T-helper 1 cell (primary cell): ENCODE results near the gene ASXL1.
"Not testable (repeated sequence)": the region's sequence is repeated elsewhere in the genome, so short reads cannot be mapped to it uniquely, and the experiment has no call there.

ENCODE experiments used
- DNase-seq, 5 donors: peaks; one replicate each; pipeline ENCODE4 v3.0.0-alpha.2; 2012 to 2020

ASXL1 gene

GRCh38 chr20:32455171-32455900 is 97.2 kb downstream of the ASXL1 start:
- no peak for DNase-seq

- no peak for DNase-seq
These were observed 98.0 kb downstream of the ASXL1 start for GRCh38 chr20:32455901-32456701.

GRCh38 chr20:32456869-32457478 is 98.8 kb downstream of the ASXL1 start:
- no peak for DNase-seq

DNA sequence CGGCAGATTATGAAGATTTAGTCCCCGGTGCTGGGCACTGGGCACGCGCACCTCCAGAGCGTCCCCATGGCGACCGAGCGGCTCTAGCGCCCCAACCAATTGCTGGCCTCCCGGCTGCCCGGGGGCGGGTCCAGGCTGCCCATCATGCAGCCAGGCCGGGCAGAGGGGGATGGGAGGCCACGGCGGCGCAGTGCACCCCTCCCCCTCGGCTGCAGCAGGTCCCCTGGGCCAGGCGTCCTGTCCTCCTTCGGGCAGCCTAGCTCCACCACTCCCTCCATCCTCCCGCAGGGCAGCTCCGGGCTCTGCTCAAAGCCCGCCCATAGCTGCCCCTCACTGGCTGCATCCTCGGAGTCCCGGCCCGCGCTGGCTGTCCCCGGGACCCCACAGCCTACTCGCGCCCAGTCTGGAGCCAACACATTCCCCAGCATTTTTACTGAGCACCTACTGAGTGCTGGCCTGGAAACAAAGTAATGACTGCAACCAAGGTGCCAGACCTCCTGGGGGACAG is 99.4 kb downstream of the ASXL1 start:
- DNase-seq, result no peak

- no peak for DNase-seq
These were observed 100.1 kb downstream of the ASXL1 start for GRCh38 chr20:32458061-32458836.

DNA sequence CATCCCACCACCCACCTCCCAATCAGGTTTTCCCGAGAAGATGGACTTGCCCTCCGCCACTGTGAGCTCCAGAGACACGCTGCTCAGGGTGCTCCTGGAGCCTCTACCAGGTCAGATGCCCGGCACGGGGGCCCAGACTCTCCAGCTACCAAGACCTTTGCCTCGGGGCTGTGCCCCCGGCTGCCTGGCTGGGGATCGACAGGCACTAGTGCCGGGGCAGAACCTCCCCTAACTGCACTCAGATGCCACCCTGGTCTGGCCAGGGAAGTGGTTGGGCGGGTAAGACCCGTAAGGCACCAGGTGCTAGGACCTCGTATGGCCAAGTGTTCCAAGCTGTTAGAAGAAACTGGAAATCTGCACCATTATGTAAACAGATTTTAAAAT is 100.7 kb downstream of the ASXL1 start:
- DNase-seq, result no peak

- DNase-seq, result no peak
These were observed 102.1 kb downstream of the ASXL1 start for GRCh38 chr20:32460231-32460630.

DNA sequence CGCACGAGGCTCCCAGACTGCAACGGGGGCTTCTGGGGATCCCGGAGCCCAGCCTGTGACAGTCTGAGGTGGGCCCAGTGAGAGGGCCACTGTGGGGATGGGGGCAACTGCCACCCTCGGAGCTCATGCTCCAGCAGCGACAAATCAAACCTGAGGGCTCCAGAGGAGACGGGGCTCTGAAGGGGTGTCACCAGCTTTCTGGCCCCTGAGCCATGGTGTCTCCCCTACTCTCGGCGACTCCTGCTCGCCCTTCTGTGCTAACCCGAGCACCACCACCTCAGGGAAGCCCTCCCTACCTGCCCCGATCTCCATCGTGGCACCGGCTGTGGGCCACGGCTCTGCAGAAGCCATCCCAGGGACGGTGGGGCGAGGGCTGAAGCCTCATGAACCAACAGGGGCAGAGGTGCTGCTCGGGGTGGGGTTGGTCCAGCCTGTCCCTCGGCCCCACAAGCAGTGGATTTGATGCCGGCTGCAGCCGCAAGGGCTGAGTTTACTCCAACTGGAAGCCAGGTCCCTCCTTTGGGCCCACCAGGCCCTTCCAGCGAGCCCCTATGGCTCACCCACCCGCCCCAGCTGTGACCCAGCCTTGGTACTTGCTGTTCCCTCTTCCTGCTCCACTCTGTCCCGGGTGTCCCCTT is 102.7 kb downstream of the ASXL1 start:
- no peak for DNase-seq

GRCh38 chr20:32461836-32462600 is 103.9 kb downstream of the ASXL1 start:
- no peak for DNase-seq

DNA sequence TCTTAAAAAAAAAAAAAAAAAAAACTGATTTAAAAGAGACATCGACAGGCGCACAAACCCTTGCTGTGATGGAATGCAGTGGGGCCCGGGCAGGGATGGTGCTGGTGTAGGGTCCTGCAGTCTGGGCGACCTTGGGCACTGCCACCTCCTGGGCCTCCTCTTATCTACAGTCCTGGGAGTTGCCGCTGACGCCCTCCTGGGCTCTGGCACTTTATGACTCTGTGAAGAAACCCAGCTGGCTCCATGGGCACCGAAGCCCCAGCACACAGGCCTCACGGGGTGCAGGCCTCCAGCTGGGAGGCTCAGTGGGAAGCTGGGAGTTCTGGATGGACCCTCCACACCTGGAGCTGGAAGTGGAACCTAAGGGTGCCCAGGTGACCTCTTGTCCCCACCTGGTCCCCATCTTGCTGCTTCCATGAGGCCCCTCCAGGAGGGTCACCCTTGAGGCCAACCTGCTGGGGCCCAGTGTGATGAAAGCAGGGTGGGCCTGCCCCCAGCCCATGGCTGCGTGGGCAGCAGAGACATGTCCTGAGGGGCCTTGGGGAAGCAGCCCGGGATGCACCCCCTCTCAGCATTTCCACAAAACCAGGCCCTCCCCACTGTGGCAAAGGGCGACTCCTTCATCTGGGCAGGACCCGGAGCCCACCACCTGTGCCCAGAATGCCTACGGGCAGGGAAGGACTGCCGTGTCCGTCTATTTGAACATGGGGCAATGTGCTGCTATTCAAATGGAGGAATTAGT is 104.9 kb downstream of the ASXL1 start:
- DNase-seq, result no peak

GRCh38 chr20:32463642-32464400 is 105.7 kb downstream of the ASXL1 start:
- no peak for DNase-seq

DNA sequence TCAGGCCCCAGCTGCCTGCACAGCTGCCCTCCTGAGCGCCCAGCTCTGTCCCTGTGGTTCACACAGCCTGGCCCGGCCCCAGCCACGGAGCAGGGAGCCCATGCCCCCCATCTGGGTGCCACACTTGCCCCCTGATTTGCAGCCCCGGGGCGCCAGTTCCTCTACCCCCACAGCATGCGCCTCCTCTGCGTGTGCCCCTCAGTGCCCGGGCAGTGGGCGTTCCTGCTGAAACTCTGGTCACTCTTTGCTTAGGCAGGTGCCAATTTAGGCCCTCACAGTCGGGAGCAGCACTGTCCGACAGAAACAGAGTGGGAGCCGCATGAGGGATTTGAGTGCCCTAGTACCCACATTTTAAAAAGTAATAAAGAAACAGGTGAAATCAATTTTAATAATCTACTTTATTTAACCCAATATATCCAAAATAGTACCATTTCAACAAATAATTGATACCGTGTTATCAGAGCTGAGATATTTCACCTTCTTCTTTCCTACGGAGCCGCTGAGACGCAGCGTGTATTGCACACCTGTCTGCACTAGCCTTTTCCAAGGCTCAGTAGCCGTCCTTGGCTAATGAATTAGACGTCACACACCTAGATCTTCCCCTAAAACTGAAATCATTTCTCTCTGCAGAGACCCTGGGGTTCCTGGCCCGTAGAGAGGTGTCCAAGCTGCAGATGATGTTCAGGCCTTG is 106.4 kb downstream of the ASXL1 start:
- no peak for DNase-seq

DNA sequence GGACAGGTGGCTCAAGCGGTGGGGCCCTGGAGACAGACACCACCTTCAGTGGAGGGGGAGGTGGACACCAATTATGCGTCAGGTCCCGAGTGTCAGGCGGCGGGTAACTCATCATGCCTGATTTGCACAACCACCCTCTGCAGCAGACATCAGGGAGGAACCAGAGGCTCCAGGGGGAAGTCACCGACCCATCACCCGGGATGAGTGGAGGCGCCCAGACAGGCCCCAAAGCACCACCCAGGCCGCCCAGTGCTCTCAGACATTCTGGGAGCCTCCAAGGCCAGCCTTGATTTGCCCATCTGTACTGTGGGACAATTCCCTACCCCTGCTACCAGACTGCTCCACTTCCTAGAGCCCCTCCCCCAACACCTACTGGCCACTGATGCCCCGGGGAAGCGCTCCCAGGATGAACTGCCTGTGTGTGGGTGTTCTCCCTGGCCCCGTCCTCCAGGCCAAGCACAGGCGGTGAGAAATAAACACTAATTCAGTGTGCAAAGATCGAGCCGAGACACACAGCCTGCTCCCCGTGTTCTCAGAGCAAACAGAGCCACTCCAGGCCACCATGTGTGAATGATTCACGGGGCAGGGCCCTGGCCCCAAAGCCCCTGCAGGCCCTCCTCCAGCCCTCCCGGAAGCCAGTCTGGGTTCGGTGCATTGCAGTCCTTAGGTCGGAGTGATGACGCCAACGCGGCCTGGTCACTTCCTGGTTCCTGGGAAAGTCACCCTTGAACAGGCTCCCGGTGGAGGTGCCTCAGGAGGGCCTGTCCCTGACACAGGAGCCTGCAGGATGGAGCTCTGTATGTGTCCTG is 107.2 kb downstream of the ASXL1 start:
- no peak for DNase-seq

DNA sequence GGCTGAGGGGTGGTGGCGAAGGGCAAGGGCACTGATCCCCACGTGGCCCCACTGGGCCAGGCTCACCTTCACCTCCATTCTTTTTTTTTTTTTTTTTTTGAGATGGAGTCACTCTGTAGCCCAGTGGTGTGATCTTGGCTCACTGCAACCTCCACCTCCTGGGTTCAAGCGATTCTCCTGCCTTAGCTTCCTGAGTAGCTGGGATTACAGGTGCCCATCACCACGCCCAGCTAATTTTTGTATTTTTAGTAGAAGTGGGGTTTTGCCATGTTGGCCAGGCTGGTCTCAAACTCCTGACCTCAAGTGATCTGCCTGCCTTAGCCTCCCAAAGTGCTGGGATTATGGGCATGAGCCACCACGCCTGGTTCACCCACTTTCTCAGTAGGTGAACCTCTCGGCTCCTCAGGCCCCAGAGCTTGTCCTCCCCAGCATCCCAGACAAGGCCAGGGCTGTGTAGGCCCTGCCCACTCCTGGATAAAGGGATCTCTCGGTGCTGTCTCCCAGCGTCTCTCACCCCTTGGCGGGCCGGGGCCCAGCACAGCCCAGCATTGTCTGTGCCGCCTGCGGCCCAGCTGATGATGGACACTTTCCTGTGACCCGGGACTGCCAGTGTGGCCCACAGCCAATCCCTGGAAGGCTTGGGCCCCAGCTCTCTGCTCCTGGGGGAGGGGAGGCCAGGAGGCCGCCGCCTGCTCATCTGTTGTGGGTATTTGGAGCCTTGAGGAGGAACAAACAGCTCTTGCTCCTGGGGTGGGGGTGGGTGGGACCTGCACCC is 108.0 kb downstream of the ASXL1 start:
- DNase-seq, result not testable (repeated sequence)

DNA sequence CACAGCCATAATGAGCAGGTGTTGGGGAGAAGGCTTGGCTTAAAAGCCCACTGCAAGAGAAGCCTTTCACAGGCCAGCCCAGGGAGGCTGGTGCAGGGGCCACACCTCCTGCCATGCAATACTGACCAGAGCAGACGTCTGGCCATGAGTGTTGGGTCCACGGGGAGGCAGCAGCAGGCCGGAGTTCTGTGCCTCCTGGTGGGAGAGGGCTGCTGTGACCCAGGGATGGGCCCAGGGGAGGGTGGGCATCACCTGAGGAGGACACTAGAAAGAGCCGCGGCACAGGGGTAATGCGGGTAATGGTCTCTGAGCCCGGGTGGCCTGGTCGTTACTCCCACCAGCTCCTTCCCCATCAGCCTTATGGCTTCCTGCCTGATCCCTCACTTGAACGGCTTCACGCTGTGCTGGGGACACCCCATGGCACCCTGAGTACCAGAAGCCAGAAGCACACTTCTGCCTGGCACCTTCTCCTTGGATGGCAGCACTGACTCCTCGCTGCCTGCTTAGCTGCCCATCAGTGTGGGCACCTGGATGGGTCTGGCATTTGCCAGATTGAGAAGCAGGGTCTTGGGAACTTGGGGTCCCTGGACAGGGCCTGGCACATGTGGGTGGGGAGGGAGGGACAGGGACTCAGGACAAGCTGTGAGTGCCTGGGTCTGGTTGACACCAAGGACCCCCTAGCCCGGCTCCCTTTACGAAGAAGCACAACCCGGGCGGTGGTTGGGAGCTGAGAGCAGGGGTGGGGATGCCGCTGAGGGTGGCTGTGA is 108.8 kb downstream of the ASXL1 start:
- no peak for DNase-seq

DNA sequence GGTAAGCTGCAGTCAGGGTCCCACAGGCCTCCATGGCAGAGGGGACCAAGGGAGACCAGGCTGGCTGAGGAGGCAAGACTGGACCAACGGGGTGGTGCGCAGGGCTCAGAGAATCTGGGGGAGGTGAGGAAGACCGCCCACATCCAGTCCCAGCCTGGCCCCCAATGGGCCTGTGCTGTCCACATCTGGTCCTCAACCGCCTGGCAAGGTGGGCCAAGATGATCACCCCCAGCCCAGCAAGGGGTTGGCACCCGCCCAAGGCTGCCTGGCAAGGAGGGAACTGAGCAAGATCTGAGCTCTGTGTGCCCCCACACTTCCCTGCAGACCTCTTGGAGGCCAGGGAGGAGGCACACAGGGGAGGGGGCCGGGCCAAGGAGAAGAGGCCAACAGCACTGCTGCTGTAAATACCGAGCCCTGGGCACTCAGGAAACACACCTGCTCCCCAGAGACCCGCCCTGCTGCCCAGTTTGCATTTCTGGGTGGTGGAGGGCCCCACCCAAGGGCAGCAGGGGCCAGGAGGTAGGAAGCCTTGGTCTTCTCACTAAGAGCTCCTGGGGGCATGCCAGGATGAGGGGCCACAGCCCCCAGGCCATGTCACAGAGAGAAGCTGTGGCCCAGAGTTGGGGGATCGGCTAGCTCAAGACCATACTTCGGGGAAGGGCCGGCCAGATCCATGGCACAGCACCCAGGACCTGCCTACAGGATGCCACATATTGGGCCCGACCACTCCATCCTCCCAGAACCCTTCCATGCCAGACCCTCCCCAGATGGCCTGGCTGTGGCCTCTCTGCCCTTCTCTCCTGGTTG is 109.6 kb downstream of the ASXL1 start:
- no peak for DNase-seq
